ENCODE measurements around the gene SIK3. TPM values are rescaled to one million over a fixed set of nuclear protein-coding genes. Genes with fewer than 3 reads are reported as not detected.
"Not testable (repeated sequence)": the region's sequence is repeated elsewhere in the genome, so short reads cannot be mapped to it uniquely, and the experiment has no call there.

The SIK3 gene
- total and polyA plus RNA-seq, 4 donors = 33.8 to 61.6 (median 51.8) TPM

DNA sequence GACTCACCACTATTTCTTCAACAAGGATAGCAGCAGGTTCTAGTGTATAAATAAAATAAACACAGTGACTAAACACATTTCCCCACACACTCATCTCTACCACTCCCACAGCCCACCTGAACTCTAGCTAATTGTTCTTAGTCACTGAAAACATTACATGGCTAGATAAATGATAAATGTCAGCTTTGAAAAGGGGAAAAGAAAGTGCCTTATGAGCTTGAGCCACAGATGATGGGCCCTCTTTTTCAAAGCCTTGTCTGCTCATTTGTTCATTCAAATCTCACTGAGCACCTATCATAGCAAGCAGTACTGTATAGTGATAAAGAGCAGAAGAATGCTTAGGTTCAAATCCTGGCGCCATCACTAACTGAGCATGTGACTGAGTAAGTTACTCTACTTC lies 58.3 kb downstream of the SIK3 start:
- no peaks in the 10 kb centered on the region for H3K9me3 ChIP-seq (ENCODE audit: control insufficient read depth, insufficient read depth, low read length)
- no peak for DNase-seq (ENCODE audit: low read depth in 4 of 6, low spot score in 6 of 6)
- H3K4me1 ChIP-seq (ENCODE audit: control insufficient read depth, insufficient read depth, low read length) = peaks cover 3% of the 10 kb centered on the region
- no peak overlapping the region for H3K27ac ChIP-seq (ENCODE audit: low read depth, low read length)
- H3K27me3 ChIP-seq (ENCODE audit: control insufficient read depth, insufficient read depth, low read length) = no peaks in the 10 kb centered on the region
- no peak overlapping the region for H3K4me3 ChIP-seq (ENCODE audit: low read depth, low read length)
- no CpG with 5 or more reads among the region's 1 CpG for WGBS (ENCODE audit: insufficient coverage)
- H3K36me3 ChIP-seq (ENCODE audit: control insufficient read depth, insufficient read depth, low read length) = no peaks in the 10 kb centered on the region

DNA sequence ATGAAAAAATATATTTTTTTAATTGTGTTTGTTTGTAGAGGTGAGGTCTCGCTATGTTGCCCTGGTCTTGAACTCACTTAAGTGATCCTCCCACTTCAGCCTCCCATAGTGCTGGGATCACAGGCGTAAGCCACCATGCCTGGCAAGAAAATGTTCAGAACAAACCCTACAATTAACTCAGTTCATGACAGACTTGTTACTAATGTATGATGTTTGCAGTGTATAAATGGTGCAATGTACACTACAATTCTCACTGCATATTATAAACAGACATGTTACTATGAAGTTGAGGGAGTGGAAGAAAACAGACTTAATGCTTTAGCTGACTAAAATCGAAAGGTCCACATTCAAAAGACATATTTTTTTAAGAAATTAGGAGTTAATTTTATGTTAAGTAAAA lies 59.0 kb downstream of the SIK3 start:
- no CpG with 5 or more reads among the region's 3 CpGs for WGBS (ENCODE audit: insufficient coverage)
- DNase-seq (ENCODE audit: low read depth in 4 of 6, low spot score in 6 of 6) = no peak
- Histone ChIP-seq H3K27me3 (ENCODE audit: control insufficient read depth, insufficient read depth, low read length) (no peaks in the 10 kb centered on the region), H3K9me3 (ENCODE audit: control insufficient read depth, insufficient read depth, low read length) (no peaks in the 10 kb centered on the region), H3K4me1 (ENCODE audit: control insufficient read depth, insufficient read depth, low read length) (no peaks in the 10 kb centered on the region), H3K36me3 (ENCODE audit: control insufficient read depth, insufficient read depth, low read length) (no peaks in the 10 kb centered on the region), H3K4me3 (ENCODE audit: low read depth, low read length) (no peak overlapping the region), H3K27ac (ENCODE audit: low read depth, low read length) (no peak overlapping the region)

DNA sequence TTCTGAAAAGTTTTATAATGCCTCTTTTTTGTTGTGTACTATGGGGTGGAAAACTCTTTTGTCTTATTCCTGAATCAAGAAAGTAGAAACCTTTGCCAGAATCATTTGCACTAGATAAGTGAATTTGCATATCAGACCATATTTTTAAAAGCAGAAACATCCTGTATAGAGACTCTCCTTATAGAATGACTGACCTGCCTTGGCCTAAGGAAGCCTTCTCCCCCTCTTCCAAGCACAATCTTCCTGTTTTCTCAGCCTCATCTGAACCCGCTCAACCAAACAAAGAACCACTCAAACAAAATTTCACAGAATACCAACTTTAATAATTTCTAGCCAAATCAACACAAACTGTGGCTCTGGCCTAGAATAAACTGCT lies 60.3 kb downstream of the SIK3 start:
- no peak overlapping the region for H3K4me3 ChIP-seq (ENCODE audit: low read depth, low read length)
- DNase-seq (ENCODE audit: low read depth in 4 of 6, low spot score in 6 of 6) = no peak
- H3K27ac ChIP-seq (ENCODE audit: low read depth, low read length) = no peak overlapping the region
- no peaks in the 10 kb centered on the region for H3K9me3 ChIP-seq (ENCODE audit: control insufficient read depth, insufficient read depth, low read length)
- no peaks in the 10 kb centered on the region for H3K36me3 ChIP-seq (ENCODE audit: control insufficient read depth, insufficient read depth, low read length)
- no peaks in the 10 kb centered on the region for H3K4me1 ChIP-seq (ENCODE audit: control insufficient read depth, insufficient read depth, low read length)
- no peaks in the 10 kb centered on the region for H3K27me3 ChIP-seq (ENCODE audit: control insufficient read depth, insufficient read depth, low read length)
- 93% methylated on average over 1 of the region's 1 CpG for WGBS (ENCODE audit: insufficient coverage)

DNA sequence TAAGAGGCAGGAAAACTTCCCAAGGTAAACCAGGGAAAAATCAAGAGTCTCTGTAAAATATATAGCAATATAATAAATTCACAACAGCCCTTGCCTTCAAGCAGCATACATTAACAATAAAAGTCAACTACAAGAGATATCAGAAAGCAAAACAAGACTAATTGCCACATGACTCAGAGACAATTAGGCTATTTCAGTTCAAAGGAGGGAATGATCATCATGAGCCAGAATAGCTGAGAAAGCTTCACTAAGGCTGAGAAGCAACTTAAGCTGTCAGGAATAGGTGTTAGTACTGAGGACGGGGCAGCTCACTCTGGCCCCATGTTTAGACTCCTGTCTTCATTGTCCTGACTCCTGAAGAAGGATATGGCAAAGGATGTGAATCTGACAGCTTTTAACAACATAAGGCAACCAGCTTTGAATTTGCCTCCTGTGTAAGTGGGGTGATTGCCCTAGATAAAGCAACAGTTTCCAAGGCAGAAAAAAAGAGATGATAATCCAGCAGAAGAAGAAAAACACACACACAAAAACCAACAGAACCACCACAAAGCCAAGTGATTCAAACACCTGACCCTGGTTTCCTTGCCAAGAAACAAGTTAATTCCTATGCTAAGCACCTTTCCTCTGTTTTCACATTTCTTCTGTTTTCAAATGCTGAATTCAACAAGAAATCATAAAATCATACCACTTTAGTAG lies 60.8 kb downstream of the SIK3 start:
- Histone ChIP-seq H3K4me3 (ENCODE audit: low read depth, low read length) (no peak overlapping the region), H3K27me3 (ENCODE audit: control insufficient read depth, insufficient read depth, low read length) (no peaks in the 10 kb centered on the region), H3K27ac (ENCODE audit: low read depth, low read length) (no peak overlapping the region), H3K36me3 (ENCODE audit: control insufficient read depth, insufficient read depth, low read length) (no peaks in the 10 kb centered on the region), H3K9me3 (ENCODE audit: control insufficient read depth, insufficient read depth, low read length) (no peaks in the 10 kb centered on the region), H3K4me1 (ENCODE audit: control insufficient read depth, insufficient read depth, low read length) (no peaks in the 10 kb centered on the region)
- DNase-seq (ENCODE audit: low read depth in 4 of 6, low spot score in 6 of 6) = peak in 1 of 6 donors; percentile 11
- WGBS (ENCODE audit: insufficient coverage) = 25% methylated on average over 1 of the region's 1 CpG

DNA sequence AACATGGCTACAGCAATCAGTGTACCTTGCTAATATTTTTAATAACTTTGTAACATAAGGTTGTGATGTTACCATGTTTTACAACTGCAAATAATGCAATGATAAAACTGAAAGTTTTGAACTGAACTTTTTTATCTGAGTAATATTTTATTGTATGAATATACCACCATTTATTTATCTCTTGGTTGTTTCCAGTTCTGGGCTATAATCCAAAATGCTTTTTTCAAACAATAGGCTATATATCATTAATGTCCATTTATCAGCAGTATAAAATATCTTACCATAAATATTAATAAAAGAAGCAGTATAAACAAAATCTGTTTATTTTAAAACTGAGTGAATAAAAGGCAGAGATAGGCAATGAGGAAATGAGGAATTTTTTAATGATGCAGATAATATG lies 63.3 kb downstream of the SIK3 start:
- Histone ChIP-seq H3K9me3 (ENCODE audit: control insufficient read depth, insufficient read depth, low read length) (no peaks in the 10 kb centered on the region), H3K27me3 (ENCODE audit: control insufficient read depth, insufficient read depth, low read length) (no peaks in the 10 kb centered on the region), H3K36me3 (ENCODE audit: control insufficient read depth, insufficient read depth, low read length) (no peaks in the 10 kb centered on the region), H3K27ac (ENCODE audit: low read depth, low read length) (no peak overlapping the region), H3K4me3 (ENCODE audit: low read depth, low read length) (no peak overlapping the region), H3K4me1 (ENCODE audit: control insufficient read depth, insufficient read depth, low read length) (no peaks in the 10 kb centered on the region)
- DNase-seq (ENCODE audit: low read depth in 4 of 6, low spot score in 6 of 6) = no peak

DNA sequence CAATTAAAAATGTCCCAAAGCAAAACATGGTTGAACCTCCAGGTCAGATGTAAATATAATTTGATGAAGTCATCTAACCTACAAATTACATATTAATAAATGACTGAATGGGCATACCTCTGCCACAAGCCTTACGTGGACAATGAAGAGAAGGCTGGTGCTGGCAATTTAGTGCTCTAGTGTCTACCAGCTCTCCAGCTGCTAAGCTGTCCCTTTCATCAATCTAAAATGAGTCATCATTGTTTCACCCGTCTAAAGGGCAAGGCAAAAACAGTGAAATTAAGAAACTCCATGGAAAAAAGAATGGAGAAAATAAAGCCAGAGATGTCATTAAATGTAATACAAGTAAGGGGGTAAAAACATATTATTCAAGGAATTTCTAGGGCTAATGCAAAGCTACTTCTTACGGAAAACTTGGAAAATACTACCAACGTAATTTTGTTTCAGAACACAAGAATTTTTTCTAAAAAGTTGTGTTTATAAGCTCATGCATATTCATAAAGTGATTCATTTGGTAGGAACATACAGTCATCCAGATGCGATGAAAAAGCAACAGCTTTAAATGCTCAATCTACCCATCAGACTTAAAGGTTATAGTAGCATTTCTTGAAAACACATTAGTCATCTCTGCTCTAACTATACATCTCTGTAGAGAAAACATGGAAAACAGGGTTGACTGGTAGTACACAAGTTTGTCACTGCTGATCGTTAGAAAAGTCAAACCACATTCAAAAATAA lies 71.5 kb downstream of the SIK3 start:
- no peaks in the 10 kb centered on the region for H3K27me3 ChIP-seq (ENCODE audit: control insufficient read depth, insufficient read depth, low read length)
- H3K9me3 ChIP-seq (ENCODE audit: control insufficient read depth, insufficient read depth, low read length) = no peaks in the 10 kb centered on the region
- H3K4me3 ChIP-seq (ENCODE audit: low read depth, low read length) = no peak overlapping the region
- no peak for DNase-seq (ENCODE audit: low read depth in 4 of 6, low spot score in 6 of 6)
- no CpG with 5 or more reads among the region's 6 CpGs for WGBS (ENCODE audit: insufficient coverage)
- H3K4me1 ChIP-seq (ENCODE audit: control insufficient read depth, insufficient read depth, low read length) = no peaks in the 10 kb centered on the region
- H3K36me3 ChIP-seq (ENCODE audit: control insufficient read depth, insufficient read depth, low read length) = no peaks in the 10 kb centered on the region
- no peak overlapping the region for H3K27ac ChIP-seq (ENCODE audit: low read depth, low read length)

DNA sequence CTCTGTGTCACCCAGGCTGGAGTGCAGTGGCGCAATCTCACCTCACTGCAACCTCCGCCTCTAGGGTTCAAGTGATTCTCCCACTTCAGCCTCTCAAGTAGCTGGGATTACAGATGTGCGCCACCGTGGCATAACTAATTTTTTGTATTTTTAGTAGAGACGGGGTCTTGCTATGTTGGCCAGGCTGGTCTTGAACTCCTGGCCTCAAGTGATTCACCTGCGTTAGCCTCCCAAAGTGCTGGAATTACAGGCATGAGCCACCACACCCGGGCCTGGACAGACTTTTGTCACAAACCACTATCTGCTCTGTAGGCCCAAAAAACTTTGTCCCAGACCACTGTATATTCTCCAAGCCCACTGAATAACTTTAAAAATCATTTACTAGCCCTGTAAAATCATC lies 74.5 kb downstream of the SIK3 start:
- not testable (repeated sequence) for H3K4me3 ChIP-seq (ENCODE audit: low read depth, low read length); H3K4me1 ChIP-seq (ENCODE audit: control insufficient read depth, insufficient read depth, low read length); H3K27ac ChIP-seq (ENCODE audit: low read depth, low read length); H3K9me3 ChIP-seq (ENCODE audit: control insufficient read depth, insufficient read depth, low read length); DNase-seq (ENCODE audit: low read depth in 4 of 6, low spot score in 6 of 6); H3K27me3 ChIP-seq (ENCODE audit: control insufficient read depth, insufficient read depth, low read length); H3K36me3 ChIP-seq (ENCODE audit: control insufficient read depth, insufficient read depth, low read length)
- 100% methylated on average over 7 of the region's 7 CpGs for WGBS (ENCODE audit: insufficient coverage)

DNA sequence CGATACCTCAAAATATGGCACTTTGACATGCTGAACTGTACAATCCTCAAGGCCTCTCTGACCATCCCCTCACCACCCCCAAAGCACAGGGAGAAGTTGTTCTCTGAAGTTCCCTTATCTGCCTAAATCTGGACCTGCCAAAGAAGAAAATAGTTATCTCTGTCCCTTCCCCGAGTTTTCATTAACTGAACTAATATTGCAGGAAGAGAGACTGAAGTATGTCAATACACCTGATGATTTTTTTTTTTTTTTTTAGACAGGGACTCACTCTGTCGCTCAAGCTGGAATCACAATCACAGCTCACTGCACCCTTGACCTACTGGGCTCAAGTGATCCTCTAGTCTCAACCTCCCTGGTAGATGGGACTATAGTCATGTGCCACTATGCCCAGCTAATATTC lies 75.0 kb downstream of the SIK3 start:
- Histone ChIP-seq H3K27me3 (ENCODE audit: control insufficient read depth, insufficient read depth, low read length) (no peaks in the 10 kb centered on the region), H3K36me3 (ENCODE audit: control insufficient read depth, insufficient read depth, low read length) (no peaks in the 10 kb centered on the region), H3K9me3 (ENCODE audit: control insufficient read depth, insufficient read depth, low read length) (no peaks in the 10 kb centered on the region), H3K4me3 (ENCODE audit: low read depth, low read length) (no peak overlapping the region), H3K27ac (ENCODE audit: low read depth, low read length) (no peak overlapping the region), H3K4me1 (ENCODE audit: control insufficient read depth, insufficient read depth, low read length) (no peaks in the 10 kb centered on the region)
- no peak for DNase-seq (ENCODE audit: low read depth in 4 of 6, low spot score in 6 of 6)
- WGBS (ENCODE audit: insufficient coverage) = 100% methylated on average over 1 of the region's 3 CpGs

DNA sequence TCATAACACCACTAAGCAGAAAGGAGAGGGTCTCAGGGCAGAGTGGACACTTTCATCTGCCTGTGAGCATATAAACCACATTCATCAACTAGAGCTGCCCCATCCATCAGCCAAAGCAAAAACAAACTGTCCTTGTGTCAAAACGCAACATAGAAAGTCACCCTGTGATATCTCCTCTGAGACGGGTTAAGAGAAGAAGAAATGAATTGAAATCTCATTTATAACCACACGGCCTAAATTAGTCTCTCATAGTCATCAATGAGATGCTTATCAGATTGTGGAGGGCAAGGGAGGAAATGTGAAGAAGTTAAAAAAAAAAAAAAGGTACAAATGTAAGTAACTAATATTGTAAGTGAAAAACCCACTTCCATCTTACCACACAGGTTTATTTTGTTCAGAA lies 75.7 kb downstream of the SIK3 start:
- Histone ChIP-seq H3K9me3 (ENCODE audit: control insufficient read depth, insufficient read depth, low read length) (no peaks in the 10 kb centered on the region), H3K27me3 (ENCODE audit: control insufficient read depth, insufficient read depth, low read length) (no peaks in the 10 kb centered on the region), H3K27ac (ENCODE audit: low read depth, low read length) (no peak overlapping the region), H3K4me1 (ENCODE audit: control insufficient read depth, insufficient read depth, low read length) (no peaks in the 10 kb centered on the region), H3K36me3 (ENCODE audit: control insufficient read depth, insufficient read depth, low read length) (no peaks in the 10 kb centered on the region), H3K4me3 (ENCODE audit: low read depth, low read length) (no peak overlapping the region)
- WGBS (ENCODE audit: insufficient coverage) = no CpG with 5 or more reads among the region's 3 CpGs
- DNase-seq (ENCODE audit: low read depth in 4 of 6, low spot score in 6 of 6) = peak in 1 of 6 donors; percentile 33

DNA sequence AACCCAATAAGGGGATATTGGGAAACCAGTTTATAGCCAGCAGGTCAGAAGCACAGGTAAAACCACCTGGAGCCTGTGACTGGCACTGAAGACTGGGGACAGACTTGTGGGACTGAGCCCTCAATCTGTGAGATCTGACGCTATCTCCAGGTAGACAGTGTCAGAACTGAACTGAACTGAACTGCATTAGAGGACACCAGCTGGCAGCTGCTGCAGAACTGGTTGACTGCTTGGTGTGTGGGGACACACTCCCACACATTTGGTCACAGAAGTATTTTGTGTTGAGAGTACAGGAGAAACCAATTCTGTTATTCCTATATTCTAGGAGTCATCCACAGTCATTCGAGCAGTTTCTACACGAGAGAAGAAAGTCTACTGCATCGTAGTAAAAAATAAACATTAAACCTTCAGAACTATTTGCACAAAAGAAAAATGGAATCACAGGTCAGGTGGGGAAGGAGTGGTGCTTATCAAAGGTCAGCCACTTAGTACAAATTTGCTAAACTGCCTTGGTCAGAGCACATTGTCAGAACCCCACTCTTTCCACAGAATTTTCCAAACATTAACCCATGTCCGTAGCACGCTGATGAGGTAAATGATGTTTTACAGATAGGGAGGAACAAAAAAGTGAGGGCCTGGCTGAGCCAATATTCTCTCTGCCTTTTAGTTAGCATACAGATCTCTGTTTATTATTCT lies 77.2 kb downstream of the SIK3 start:
- WGBS (ENCODE audit: insufficient coverage) = 90% methylated on average over 1 of the region's 6 CpGs
- H3K27me3 ChIP-seq (ENCODE audit: control insufficient read depth, insufficient read depth, low read length) = no peaks in the 10 kb centered on the region
- H3K4me1 ChIP-seq (ENCODE audit: control insufficient read depth, insufficient read depth, low read length) = no peaks in the 10 kb centered on the region
- H3K9me3 ChIP-seq (ENCODE audit: control insufficient read depth, insufficient read depth, low read length) = peaks cover 4% of the 10 kb centered on the region
- H3K36me3 ChIP-seq (ENCODE audit: control insufficient read depth, insufficient read depth, low read length) = no peaks in the 10 kb centered on the region
- no peak for DNase-seq (ENCODE audit: low read depth in 4 of 6, low spot score in 6 of 6)
- H3K27ac ChIP-seq (ENCODE audit: low read depth, low read length) = no peak overlapping the region
- H3K4me3 ChIP-seq (ENCODE audit: low read depth, low read length) = no peak overlapping the region
